ENCODE results near the gene C1GALT1. TPM values are rescaled to one million over a fixed set of nuclear protein-coding genes. Genes with fewer than 3 reads are reported as not detected.

C1GALT1 gene
- total and polyA plus RNA-seq, 2 donors (not counting 1 experiment from before 2014, with no cell fraction given): 12.4 to 66.8 TPM

DNA sequence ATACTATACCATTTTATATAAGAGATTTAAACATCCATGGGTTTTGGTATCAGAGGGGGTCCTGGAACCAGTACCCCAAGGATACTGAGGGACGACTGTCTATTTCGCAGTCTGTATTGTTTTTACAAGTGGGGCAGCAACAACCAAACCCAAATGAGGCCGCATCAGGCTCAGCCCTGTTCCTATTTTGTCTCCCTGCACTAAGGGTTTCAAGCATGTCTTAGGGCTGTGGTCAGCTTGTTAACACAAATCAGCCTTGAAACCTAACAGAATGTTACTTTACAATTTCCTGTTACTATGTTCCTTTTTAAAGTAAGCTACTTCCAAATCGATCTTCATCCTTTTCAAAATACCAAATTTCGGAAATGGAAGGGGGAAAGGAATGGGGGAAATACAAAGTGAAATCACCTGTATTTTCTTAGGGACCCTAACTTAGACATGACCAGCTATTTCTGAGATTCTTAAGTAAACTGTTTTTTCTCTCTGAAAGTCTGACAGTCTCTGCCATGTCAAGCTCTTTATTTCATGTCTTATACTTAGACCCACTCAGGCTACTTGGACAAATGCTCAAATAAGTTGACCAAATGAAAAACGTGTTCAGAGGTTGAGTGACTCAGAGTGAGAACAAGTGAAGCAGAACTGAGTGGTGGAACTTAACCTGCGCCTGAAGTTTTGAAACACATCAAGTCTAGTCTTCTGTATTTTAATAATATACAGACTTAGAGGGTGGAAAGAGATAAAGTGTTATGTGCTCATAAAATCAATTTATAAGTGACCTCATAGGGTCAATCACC, 75.8 kb downstream of the C1GALT1 start:
- 0% methylated on average over 3 of the region's 7 CpGs for WGBS (ENCODE audit: insufficient coverage)
- ChIA-PET CTCF (interaction anchor here (0.7 to 1.5 kb wide), 4 partner anchors 10 to 153 kb away, joined by 3 to 4 read pairs (median 3); no protein-coding TSS in a partner anchor), POLR2A (interaction anchor here (0.6 to 1.9 kb wide), 4 partner anchors 9 to 76 kb away, joined by 3 to 7 read pairs (median 4); partner anchors contain the start of gene C1GALT1)
- Histone ChIP-seq H3K4me3 (ENCODE audit: control extremely low read depth in 1 of 5, extremely low read depth in 1 of 5, insufficient read depth in 1 of 5, low read depth in 2 of 5, low read length in 4 of 5) (peak overlapping the region; percentile 12 to 63 (median 51)), H4K20me1 (ENCODE audit: control insufficient read depth, insufficient read depth, low read length, poor library complexity, severe bottlenecking) (no peaks in the 10 kb centered on the region), H3K36me3 (replicated peaks in 1 of 2; ENCODE audit: control extremely low read depth in 1 of 2, control insufficient read depth in 1 of 2, extremely low read depth in 1 of 2, insufficient read depth in 2 of 2, low read length in 1 of 2) (peaks cover 0 to 2% of the 10 kb centered on the region in 2 experiments), H2AFZ (ENCODE audit: insufficient read depth, low read depth, low read length, poor library complexity, severe bottlenecking) (peak overlapping the region; percentile 50), H3K9ac (ENCODE audit: low read length) (peak overlapping the region; percentile 52), H3K4me2 (replicated peaks; ENCODE audit: low read depth, low read length, poor library complexity, severe bottlenecking) (peak overlapping the region; percentile 66), H3K27ac (ENCODE audit: low read length in 2 of 2) (peak overlapping the region; percentile 80 to 81), H3K4me1 (ENCODE audit: control insufficient read depth in 2 of 2, insufficient read depth in 2 of 2, low read length in 2 of 2) (peaks cover 52 to 56% of the 10 kb centered on the region in 2 donors), H3K9me3 (ENCODE audit: control extremely low read depth in 1 of 3, control insufficient read depth in 2 of 3, insufficient read depth in 1 of 3, low read length in 2 of 3) (peaks cover 0 to 6% (median 4%) of the 10 kb centered on the region in 3 donors), H3K79me2 (ENCODE audit: control insufficient read depth, insufficient read depth, low read length) (peaks cover 24% of the 10 kb centered on the region), H3K27me3 (replicated peaks in 1 of 4; ENCODE audit: control extremely low read depth in 1 of 4, control insufficient read depth in 3 of 4, insufficient read depth in 4 of 4, low read length in 3 of 4) (no peaks in the 10 kb centered on the region)
- intact Hi-C loops (cut with micrococcal nuclease): loop anchor here (1.0 to 10.0 kb wide), 7 partner anchors 11 to 707 kb away; partner anchors contain the start of genes C1GALT1 and GLCCI1
- peaks cover 61% of the 10 kb centered on the region for H3K4me1 Mint-ChIP-seq
- no peaks in the 10 kb centered on the region for H3K9me3 Mint-ChIP-seq (ENCODE audit: insufficient read depth)
- H3K27ac Mint-ChIP-seq: peak overlapping the region; percentile 89
- ATAC-seq (ENCODE audit: low read depth) (peak; percentile 74), DNase-seq (peak; percentile 61)
- no peaks in the 10 kb centered on the region for H3K27me3 Mint-ChIP-seq
- TF ChIP-seq EZH2 (IDR thresholded peaks at IDR 0.05; ENCODE audit: borderline replicate concordance, insufficient read depth, low read depth, low read length, poor library complexity, severe bottlenecking): no peak
- TF ChIP-seq, protein P1, sequence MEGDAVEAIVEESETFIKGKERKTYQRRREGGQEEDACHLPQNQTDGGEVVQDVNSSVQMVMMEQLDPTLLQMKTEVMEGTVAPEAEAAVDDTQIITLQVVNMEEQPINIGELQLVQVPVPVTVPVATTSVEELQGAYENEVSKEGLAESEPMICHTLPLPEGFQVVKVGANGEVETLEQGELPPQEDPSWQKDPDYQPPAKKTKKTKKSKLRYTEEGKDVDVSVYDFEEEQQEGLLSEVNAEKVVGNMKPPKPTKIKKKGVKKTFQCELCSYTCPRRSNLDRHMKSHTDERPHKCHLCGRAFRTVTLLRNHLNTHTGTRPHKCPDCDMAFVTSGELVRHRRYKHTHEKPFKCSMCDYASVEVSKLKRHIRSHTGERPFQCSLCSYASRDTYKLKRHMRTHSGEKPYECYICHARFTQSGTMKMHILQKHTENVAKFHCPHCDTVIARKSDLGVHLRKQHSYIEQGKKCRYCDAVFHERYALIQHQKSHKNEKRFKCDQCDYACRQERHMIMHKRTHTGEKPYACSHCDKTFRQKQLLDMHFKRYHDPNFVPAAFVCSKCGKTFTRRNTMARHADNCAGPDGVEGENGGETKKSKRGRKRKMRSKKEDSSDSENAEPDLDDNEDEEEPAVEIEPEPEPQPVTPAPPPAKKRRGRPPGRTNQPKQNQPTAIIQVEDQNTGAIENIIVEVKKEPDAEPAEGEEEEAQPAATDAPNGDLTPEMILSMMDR (IDR thresholded peaks at IDR 0.05): no peak
- peak overlapping the region; percentile 71 for H3K4me3 Mint-ChIP-seq

DNA sequence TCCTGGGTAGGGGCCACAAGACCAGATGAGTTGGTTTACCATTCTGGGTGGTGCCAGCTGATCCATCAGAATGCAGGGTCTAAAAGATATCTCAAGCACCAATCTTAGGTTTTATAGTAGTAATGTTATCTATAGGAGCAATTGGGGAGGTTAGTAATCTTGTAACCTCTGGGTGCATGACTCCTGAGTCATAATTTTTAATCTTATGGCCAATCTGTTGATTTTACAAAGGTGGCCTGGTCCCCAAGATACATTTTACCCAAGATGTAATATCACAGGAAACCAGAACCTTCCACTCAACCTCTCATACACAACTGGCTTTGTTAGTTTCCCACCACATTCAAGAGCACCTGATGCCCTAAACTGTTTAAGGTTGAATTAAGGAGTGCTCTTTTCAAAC, 79.5 kb downstream of the C1GALT1 start:
- Histone ChIP-seq H4K20me1 (ENCODE audit: control insufficient read depth, insufficient read depth, low read length, poor library complexity, severe bottlenecking) (no peaks in the 10 kb centered on the region), H3K9me3 (ENCODE audit: control extremely low read depth in 1 of 3, control insufficient read depth in 2 of 3, insufficient read depth in 1 of 3, low read length in 2 of 3) (peaks cover 0 to 6% (median 4%) of the 10 kb centered on the region in 3 donors), H3K36me3 (replicated peaks in 1 of 2; ENCODE audit: control extremely low read depth in 1 of 2, control insufficient read depth in 1 of 2, extremely low read depth in 1 of 2, insufficient read depth in 2 of 2, low read length in 1 of 2) (no peaks in the 10 kb centered on the region), H3K4me1 (ENCODE audit: control insufficient read depth in 2 of 2, insufficient read depth in 2 of 2, low read length in 2 of 2) (peaks cover 33 to 37% of the 10 kb centered on the region in 2 donors), H3K9ac (ENCODE audit: low read length) (no peak overlapping the region), H3K4me3 (ENCODE audit: control extremely low read depth in 1 of 5, extremely low read depth in 1 of 5, insufficient read depth in 1 of 5, low read depth in 2 of 5, low read length in 4 of 5) (no peak overlapping the region), H2AFZ (ENCODE audit: insufficient read depth, low read depth, low read length, poor library complexity, severe bottlenecking) (no peak overlapping the region), H3K27ac (ENCODE audit: low read length in 2 of 2) (peak overlapping the region in 1 of 2 donors; percentile 26), H3K4me2 (replicated peaks; ENCODE audit: low read depth, low read length, poor library complexity, severe bottlenecking) (no peak overlapping the region), H3K79me2 (ENCODE audit: control insufficient read depth, insufficient read depth, low read length) (peaks cover 7% of the 10 kb centered on the region), H3K27me3 (replicated peaks in 1 of 4; ENCODE audit: control extremely low read depth in 1 of 4, control insufficient read depth in 3 of 4, insufficient read depth in 4 of 4, low read length in 3 of 4) (no peaks in the 10 kb centered on the region)
- ChIA-PET POLR2A (no interaction called here), CTCF (interaction anchor here (1.2 kb wide), 1 partner anchor 80 kb away, joined by 3 read pairs; the partner anchor contains the start of gene C1GALT1)
- TF ChIP-seq EZH2 (IDR thresholded peaks at IDR 0.05; ENCODE audit: borderline replicate concordance, insufficient read depth, low read depth, low read length, poor library complexity, severe bottlenecking): no peak
- TF ChIP-seq, protein P1 (IDR thresholded peaks at IDR 0.05): no peak
- peak overlapping the region; percentile 28 for H3K27ac Mint-ChIP-seq
- H3K9me3 Mint-ChIP-seq (ENCODE audit: insufficient read depth): no peaks in the 10 kb centered on the region
- no peaks in the 10 kb centered on the region for H3K27me3 Mint-ChIP-seq
- H3K4me3 Mint-ChIP-seq: no peak overlapping the region
- intact Hi-C loops (cut with micrococcal nuclease): no loop called here
- peaks cover 32% of the 10 kb centered on the region for H3K4me1 Mint-ChIP-seq
- DNase-seq (no peak), ATAC-seq (ENCODE audit: low read depth) (no peak)
